Measurements from ENCODE around the gene ABCA1.

The ABCA1 gene

GRCh38 chr9:104750185-104750767 is 177.7 kb downstream of the ABCA1 start:
- peak; percentile 12 for DNase-seq (ENCODE audit: low spot score)

GRCh38 chr9:104748359-104749031 is 179.5 kb downstream of the ABCA1 start:
- peak; percentile 42 for DNase-seq (ENCODE audit: low spot score)

DNA sequence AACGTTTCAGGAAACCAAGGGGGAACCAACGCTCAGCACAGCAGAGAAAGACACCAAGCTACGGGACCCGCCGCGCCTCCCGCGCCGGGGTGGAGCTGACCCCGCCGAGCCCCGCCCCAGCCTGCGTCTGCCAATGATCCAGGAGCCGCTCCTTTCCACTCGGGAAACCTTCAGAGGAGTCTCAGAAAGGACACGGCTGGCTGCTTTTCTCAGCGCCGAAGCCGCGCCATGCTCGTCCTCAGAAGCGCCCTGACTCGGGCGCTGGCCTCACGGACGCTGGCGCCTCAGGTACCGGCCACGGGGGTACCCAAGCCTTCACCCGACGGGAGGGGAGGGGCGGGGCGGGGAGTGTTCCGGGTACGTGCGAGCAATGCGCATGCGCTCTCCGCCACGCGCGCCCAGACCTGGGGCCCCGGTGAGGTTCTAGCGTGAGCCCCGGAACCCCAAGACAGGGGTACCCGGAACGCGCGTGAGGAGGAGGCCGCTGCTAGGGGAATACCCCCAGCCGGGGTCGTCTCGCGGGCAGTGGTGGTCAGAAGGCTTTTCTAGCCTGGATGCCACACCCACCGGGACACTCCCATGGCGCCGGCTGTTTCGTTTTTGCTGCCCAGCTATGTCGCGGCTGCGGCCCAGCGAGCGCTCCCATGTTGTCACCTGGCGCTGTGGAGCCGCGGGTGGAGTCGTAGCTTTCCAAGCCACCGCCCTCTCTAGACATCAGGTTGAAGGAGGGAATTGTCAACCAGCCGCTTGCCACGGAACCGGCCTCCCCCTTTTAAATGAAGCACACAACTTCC is 180.2 kb downstream of the ABCA1 start, which contains the start of gene NIPSNAP3A:
TSS of gene NIPSNAP3A (plus strand) at position 119 of the 794 bp plus-strand sequence. CDS start at position 229, 110 bp downstream.
- peak; percentile 84 for DNase-seq (ENCODE audit: low spot score)

DNA sequence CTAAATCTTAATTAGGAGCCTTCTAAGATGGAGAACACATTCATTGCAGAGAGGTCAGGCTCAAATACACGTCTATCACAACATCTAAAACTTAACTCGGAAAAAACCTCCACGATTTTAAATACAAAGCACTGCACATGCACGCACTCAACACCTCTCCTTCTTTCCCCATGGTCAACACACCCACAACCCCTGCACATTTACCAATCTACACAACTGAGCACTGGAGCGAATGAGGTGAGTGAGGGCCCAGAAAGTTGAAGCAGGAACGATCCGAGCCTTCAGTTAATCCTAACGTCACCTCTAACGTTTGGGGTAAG is 180.8 kb downstream of the ABCA1 start:
- no peak for DNase-seq (ENCODE audit: low spot score)

DNA sequence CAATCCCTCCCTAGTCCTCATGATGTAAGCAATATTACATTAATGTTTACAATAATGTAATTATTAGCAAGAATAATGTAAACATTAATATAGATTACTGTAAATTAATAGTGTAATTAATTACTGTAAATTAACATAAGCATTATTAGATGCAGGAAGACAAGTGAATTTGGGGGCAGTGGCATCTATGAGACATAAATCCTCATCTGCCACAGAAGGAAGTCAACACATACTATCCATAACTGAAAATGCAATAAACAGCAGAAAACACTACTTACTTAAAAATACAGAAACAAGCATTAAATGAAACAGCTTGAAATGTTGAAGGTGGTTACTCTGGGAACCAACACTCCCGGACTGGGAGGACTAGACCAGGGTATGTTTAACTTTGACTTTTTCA is 181.2 kb downstream of the ABCA1 start:
- peak; percentile 13 for DNase-seq (ENCODE audit: low spot score)

DNA sequence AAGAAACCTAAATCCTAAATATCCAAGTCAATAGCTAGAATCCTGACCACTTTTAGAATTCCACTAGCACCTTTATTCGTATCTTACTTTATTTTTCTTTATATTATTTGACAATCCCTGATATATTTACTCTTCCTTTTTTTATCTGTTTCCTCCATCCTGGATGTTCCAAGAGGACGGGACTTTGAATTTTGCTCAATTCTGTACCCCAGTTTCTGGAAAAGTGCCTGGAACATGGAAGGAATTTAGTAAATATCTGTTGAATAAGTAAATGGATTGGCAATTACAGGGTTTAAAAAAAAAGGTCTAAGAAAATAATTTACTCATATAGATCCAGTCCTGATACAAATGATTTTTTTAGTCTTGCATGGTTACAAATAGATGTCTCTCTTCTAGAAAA is 181.7 kb downstream of the ABCA1 start:
- DNase-seq (ENCODE audit: low spot score), result no peak

- DNase-seq (ENCODE audit: low spot score), result no peak
These were observed 182.1 kb downstream of the ABCA1 start for GRCh38 chr9:104745852-104746251.

DNA sequence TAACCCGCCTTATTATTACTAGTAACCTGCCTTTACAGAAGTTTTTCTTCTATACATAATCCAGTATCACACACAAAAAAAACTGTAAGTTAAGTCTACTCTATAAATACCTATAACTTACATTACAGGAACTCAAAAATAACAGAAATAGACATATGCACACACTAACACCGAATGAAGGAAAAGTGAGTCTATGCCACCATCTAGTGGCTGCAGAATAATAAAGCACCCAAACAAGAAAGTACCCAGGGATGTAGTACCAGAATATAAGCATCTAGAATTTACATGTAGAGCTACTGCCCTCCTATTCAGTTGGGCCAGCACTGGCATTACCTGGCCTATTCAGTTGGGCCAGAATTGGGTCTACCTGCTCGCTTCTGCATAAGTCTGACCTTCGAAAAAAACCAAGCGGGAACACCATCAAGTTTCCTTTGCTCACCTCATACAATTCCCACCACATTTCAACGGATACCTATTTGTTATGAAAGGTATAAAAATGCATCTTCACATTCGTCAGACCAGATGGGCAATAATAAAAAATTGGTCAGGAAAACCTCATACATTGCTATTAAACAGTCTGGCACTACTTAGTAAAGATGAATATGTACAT is 184.5 kb downstream of the ABCA1 start:
- peak; percentile 76 for DNase-seq (ENCODE audit: low spot score)

DNA sequence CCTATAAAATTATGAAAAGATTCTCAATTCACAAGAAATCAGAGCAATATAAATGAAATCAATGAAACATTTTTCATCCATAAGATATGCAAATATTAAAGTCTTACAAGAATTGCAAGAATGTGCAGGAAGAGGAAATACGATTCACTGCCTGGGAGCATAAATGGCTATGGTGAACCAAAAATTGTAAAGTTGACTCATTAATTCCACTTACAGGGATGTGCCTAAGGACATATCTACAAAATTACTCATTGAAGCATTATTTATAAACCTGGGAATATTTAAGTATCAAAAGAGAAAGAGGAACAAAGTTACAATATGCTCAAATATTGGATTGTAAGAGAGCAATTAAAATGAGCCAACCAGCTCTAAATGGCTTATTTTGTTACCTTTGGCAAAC is 187.3 kb downstream of the ABCA1 start:
- DNase-seq (ENCODE audit: low spot score), result no peak

DNA sequence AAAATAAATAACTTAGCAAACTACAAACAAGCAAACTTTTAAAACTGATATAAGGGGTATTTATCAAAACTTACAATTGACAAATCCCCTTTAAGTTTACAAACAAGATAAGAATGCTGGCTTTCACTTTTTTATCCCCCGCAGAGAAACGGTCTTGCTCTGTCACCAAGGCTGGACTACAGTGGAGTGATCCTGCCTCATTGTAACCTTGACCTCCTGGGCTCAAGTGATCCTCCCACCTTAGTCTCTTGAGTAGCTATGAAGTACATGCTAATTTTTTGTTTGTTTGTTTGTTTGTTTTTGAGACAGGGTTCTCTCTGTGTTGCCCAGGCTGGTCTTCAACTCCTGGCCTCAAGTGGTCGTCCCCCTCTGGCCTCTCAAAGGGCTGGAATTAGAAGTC is 189.5 kb downstream of the ABCA1 start:
- DNase-seq (ENCODE audit: low spot score), result no peak

Measured in hematopoietic multipotent progenitor cell treated with erythropoietin and hydrocortisone succinate and interleukin-3 and kit ligand, for 15 days (in vitro differentiated cells).